ENCODE results near the gene BNIPL. TPM values are rescaled to one million over a fixed set of nuclear protein-coding genes. Genes with fewer than 3 reads are reported as not detected.

The BNIPL gene
- total RNA-seq, 1 experiment from 2014 or later: 0.46 TPM

- intact Hi-C loops (cut with micrococcal nuclease; ENCODE audit: unreplicated experiment) (no loop called here), in situ Hi-C loops (cut with HindIII; ENCODE audit: low pct_unique_long_range_greater_than_20kb, low sequenced_read_pairs) (no loop called here)
- DNase-seq (ENCODE audit: low read depth, low spot score) (no peak), ATAC-seq (0 out of 2 replicates have a peak, but pooled peaks have one; percentile 7)
- no peak for TF ChIP-seq SIN3A (IDR thresholded peaks at IDR 0.05; ENCODE audit: borderline replicate concordance, insufficient read depth, low read depth, low read length)
- no peak for TF ChIP-seq CTCF (IDR thresholded peaks at IDR 0.05)
- H3K27ac ChIP-seq (ENCODE audit: low read length): peak overlapping the region; percentile 90
- H3K9me3 ChIP-seq (ENCODE audit: control insufficient read depth, insufficient read depth, low read depth, low read length): no peaks in the 10 kb centered on the region
- no peaks in the 10 kb centered on the region for H3K27me3 ChIP-seq (ENCODE audit: control insufficient read depth, insufficient read depth, low read length)
- CTCF ChIA-PET: interaction anchor here (0.5 to 1.5 kb wide), 6 partner anchors 9 to 750 kb away, joined by 3 to 13 read pairs (median 5); no protein-coding TSS in a partner anchor
- POLR2A ChIA-PET: interaction anchor here (0.6 to 1.1 kb wide), 7 partner anchors 12 to 667 kb away, joined by 3 to 11 read pairs (median 5); no protein-coding TSS in a partner anchor
- H3K36me3 ChIP-seq (ENCODE audit: control insufficient read depth, insufficient read depth, low read length): no peaks in the 10 kb centered on the region
- peak overlapping the region; percentile 91 to 95 for H3K4me3 ChIP-seq (ENCODE audit: low read depth in 2 of 2, low read length in 2 of 2)
- no TSS peak for BruUV-seq (replicated peaks)
- peaks cover 7% of the 10 kb centered on the region for H3K4me1 ChIP-seq (ENCODE audit: control insufficient read depth, insufficient read depth, low read length)
Measured at GRCh38 chr1:151005729-151006319, 30.6 kb upstream of the BNIPL start.

- ChIA-PET CTCF (interaction anchor here (0.5 to 1.5 kb wide), 9 partner anchors 10 to 751 kb away, joined by 3 to 13 read pairs (median 4); no protein-coding TSS in a partner anchor), POLR2A (interaction anchor here (0.5 to 1.1 kb wide), 7 partner anchors 26 to 667 kb away, joined by 3 to 11 read pairs (median 5); no protein-coding TSS in a partner anchor)
- H3K27ac ChIP-seq (ENCODE audit: low read length): peak within 1 kb of the TSS; percentile 90
- H3K4me1 ChIP-seq (ENCODE audit: control insufficient read depth, insufficient read depth, low read length): peaks cover 7% of the 10 kb centered on the region
- intact Hi-C loops (cut with micrococcal nuclease; ENCODE audit: unreplicated experiment) (no loop called here), in situ Hi-C loops (cut with HindIII; ENCODE audit: low pct_unique_long_range_greater_than_20kb, low sequenced_read_pairs) (no loop called here)
- TSS peak; percentile 75 for BruUV-seq (replicated peaks)
- no peaks in the 10 kb centered on the region for H3K36me3 ChIP-seq (ENCODE audit: control insufficient read depth, insufficient read depth, low read length)
- ATAC-seq (peak; percentile 88), DNase-seq (ENCODE audit: low read depth, low spot score) (no peak)
- H3K4me3 ChIP-seq (ENCODE audit: low read depth in 2 of 2, low read length in 2 of 2): peak within 1 kb of the TSS; percentile 91 to 95
- H3K9me3 ChIP-seq (ENCODE audit: control insufficient read depth, insufficient read depth, low read depth, low read length): no peaks in the 10 kb centered on the region
- H3K27me3 ChIP-seq (ENCODE audit: control insufficient read depth, insufficient read depth, low read length): no peaks in the 10 kb centered on the region
- peak; percentile 71; the same call in 1 of the 2 replicates for TF ChIP-seq CTCF (IDR thresholded peaks at IDR 0.05)
- TF ChIP-seq REST (IDR thresholded peaks at IDR 0.05; ENCODE audit: insufficient read depth in 1 of 2, low read depth in 2 of 2, low read length in 1 of 2): peak in 1 of 2 experiments; percentile 28; a peak in 1 of 4 replicates
- TF ChIP-seq POLR2AphosphoS5 (IDR thresholded peaks at IDR 0.05; ENCODE audit: low read depth, low read length): no peak
Measured at GRCh38 chr1:151006327-151007052, 29.9 kb upstream of the BNIPL start, which contains the start of gene MINDY1. Gene MINDY1, minus strand, starts transcription at chr1:151006902. Its CDS starts 4,285 bp downstream, at chr1:151002617.

All from Panc1 (cell line).